LHCN-M2 (cell line): ENCODE measurements around the gene BGLAP. TPM values are rescaled to one million over a fixed set of nuclear protein-coding genes. Genes with fewer than 3 reads are reported as not detected.

Experiments
- DNase-seq: peaks from one replicate; pipeline ENCODE4 v3.0.0-alpha.2; 2012; ENCODE audit warnings: low read depth
- total RNA-seq: library from RNA; depleted of rRNA; stranded (reverse); fragments of >200 nt; gene quantifications from 2 replicates; pipeline ENCODE4 v1.2.3, GENCODE V29; 2014

Gene BGLAP
- total RNA-seq, 1 experiment from 2014 or later: 4.3 TPM

- no peak for DNase-seq
These were observed 15.7 kb downstream of the BGLAP start for GRCh38 chr1:156257711-156258110.

GRCh38 chr1:156258859-156259258 lies 16.9 kb downstream of the BGLAP start:
- DNase-seq: no peak

- DNase-seq: no peak
These were observed 17.8 kb downstream of the BGLAP start for GRCh38 chr1:156259805-156260204.

GRCh38 chr1:156260896-156261295 lies 18.9 kb downstream of the BGLAP start:
- peak; percentile 76 for DNase-seq

GRCh38 chr1:156262461-156263287 lies 20.7 kb downstream of the BGLAP start:
- peak; percentile 86 for DNase-seq

- no peak for DNase-seq
These were observed 21.3 kb downstream of the BGLAP start for GRCh38 chr1:156263288-156263655.

- DNase-seq: no peak
These were observed 24.1 kb downstream of the BGLAP start for GRCh38 chr1:156266051-156266450.

GRCh38 chr1:156268336-156268735 lies 26.4 kb downstream of the BGLAP start:
- no peak for DNase-seq

- no peak for DNase-seq
These were observed 28.3 kb downstream of the BGLAP start for GRCh38 chr1:156270314-156270713.

- DNase-seq: no peak
These were observed 34.5 kb downstream of the BGLAP start for GRCh38 chr1:156276532-156276931.

GRCh38 chr1:156276966-156277381 lies 35.0 kb downstream of the BGLAP start:
- DNase-seq: no peak

GRCh38 chr1:156279837-156280236 lies 37.9 kb downstream of the BGLAP start:
- DNase-seq: no peak

GRCh38 chr1:156281281-156281680 lies 39.3 kb downstream of the BGLAP start:
- DNase-seq: peak; percentile 73

- DNase-seq: peak; percentile 22
These were observed 39.9 kb downstream of the BGLAP start for GRCh38 chr1:156281693-156282478.

GRCh38 chr1:156282479-156283222 lies 40.7 kb downstream of the BGLAP start, which contains the start of gene SMG5:
Gene SMG5 (minus strand): TSS chr1:156282825. CDS start chr1:156282680, 145 bp downstream.
- DNase-seq: peak; percentile 99

- no peak for DNase-seq
These were observed 41.5 kb downstream of the BGLAP start for GRCh38 chr1:156283521-156283920.

GRCh38 chr1:156284112-156284511 lies 42.1 kb downstream of the BGLAP start, which contains the start of gene TMEM79:
Gene TMEM79 (plus strand): TSS chr1:156284325. CDS start chr1:156285227, 902 bp downstream.
- no peak for DNase-seq

- peak; percentile 46 for DNase-seq
These were observed 42.8 kb downstream of the BGLAP start for GRCh38 chr1:156284757-156285156.

- DNase-seq: no peak
These were observed 43.5 kb downstream of the BGLAP start for GRCh38 chr1:156285437-156285836.

GRCh38 chr1:156286061-156286460 lies 44.1 kb downstream of the BGLAP start:
- no peak for DNase-seq

- no peak for DNase-seq
These were observed 47.9 kb downstream of the BGLAP start for GRCh38 chr1:156289857-156290256.
